Stimulated activated CD4-positive, alpha-beta T cell treated with anti-CD3 and anti-CD28 coated beads, Interleukin-1b, Interleukin-23, amount 100 ng/mL, for 48 hours (primary cell): ENCODE results near the gene CCDC74B.
"Not testable (repeated sequence)": the region's sequence is repeated elsewhere in the genome, so short reads cannot be mapped to it uniquely, and the experiment has no call there.

Source experiments
- DNase-seq: peaks from one replicate; pipeline ENCODE4 v3.0.0-alpha.2; 2020

Gene CCDC74B

DNA sequence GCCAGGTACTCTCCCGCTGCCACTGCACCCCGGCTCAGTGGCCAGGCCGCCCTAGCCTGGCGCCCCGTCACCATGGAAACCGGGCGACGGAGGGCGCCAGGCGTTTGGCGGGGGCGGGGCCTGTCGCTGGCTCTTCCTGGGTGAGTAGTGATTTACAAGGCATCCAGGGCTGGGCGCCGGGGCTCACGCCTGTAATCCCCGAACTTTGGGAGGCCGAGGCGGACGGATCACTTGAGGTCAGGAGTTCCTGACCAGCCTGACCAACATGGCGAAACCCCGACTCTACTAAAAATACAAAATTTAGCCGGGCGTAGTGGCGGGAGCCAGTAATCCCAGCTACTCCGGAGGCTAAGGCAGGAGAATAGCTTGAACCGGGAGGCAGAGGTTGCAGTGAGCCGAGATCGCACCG is at the start of gene CCDC74B:
CCDC74B (minus strand) TSS at position 107 of the 409 bp plus-strand sequence. CDS start 116 bp downstream, outside the sequence.
- peak; percentile 52 for DNase-seq

DNA sequence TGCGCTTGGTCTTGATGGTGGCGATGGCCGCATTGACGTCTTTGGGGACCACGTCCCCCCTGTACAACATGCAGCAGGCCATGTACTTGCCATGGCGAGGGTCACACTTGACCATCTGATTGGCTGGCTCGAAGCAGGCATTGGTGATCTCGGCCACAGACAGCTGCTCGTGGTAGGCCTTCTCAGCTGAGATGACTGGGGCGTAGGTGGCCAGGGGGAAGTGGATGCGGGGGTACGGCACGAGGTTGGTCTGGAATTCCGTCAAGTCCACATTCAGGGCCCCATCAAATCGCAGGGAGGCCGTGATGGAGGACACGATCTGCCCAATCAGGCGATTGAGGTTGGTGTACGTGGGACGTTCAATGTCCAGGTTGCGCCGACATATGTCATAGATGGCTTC is 48.9 kb upstream of the CCDC74B start:
- not testable (repeated sequence) for DNase-seq

DNA sequence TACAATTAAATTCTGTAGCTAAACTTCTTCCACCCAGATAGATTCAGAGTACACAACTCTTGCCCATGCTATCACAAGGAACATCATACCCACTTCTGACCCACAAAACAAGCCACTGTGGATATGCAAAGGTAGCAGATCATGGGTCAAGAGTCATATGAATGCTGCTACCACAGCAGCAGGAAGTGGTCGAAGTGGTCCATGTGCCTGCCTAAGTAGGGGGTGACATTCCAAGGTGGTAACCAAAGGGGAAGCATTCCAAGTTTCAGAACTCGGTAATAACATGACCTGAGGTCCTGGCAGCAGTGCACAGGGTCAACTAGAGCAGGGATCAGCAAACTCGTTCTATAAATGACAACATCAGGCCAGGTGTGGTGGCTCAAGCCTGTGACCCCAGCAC is 47.5 kb upstream of the CCDC74B start:
- not testable (repeated sequence) for DNase-seq

- not testable (repeated sequence) for DNase-seq
Measured at GRCh38 chr2:130191319-130191718, 46.4 kb upstream of the CCDC74B start.

DNA sequence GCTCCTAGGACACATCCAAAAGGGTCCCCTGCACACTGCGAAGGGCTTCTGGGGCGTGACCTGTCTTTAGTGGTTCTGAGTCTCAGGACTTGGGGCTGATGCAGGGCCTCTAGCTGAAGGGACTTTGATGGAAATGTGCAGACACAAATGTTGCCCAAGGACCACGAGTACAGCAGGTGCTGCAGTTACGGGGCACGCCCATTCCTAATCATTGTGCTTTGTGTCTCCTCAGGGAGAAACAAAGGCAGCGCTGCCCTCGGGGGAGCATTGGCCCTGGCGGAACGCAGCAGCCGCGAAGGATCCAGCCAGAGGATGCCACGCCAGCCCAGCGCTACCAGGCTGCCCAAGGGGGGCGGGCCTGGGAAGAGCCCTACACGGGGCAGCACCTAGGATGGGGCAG is 45.3 kb upstream of the CCDC74B start:
- no peak for DNase-seq

- DNase-seq: not testable (repeated sequence)
Measured at GRCh38 chr2:130188958-130189357, 44.0 kb upstream of the CCDC74B start.

GRCh38 chr2:130187859-130188792 is 43.2 kb upstream of the CCDC74B start:
- DNase-seq: not testable (repeated sequence)

GRCh38 chr2:130187268-130187667 is 42.4 kb upstream of the CCDC74B start:
- no peak for DNase-seq

DNA sequence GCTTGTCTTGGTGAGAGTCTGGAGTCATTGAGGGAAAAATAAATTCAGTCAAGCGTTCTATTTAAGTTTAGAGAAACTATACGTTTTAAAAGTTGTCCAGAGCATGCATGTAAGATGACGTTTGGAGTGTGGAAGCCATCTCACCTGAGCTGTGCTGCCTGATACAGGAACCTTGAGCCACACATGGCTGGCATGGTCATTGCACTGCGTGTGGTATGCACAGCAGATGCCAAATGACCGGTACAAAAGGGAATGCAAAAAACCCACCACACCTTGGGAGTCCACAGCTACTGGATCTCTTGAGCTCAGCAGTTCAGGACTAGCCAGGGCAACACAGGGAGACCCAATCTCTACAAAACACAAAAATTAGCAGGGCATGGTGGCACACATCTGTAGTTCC is 41.5 kb upstream of the CCDC74B start:
- no peak for DNase-seq

DNA sequence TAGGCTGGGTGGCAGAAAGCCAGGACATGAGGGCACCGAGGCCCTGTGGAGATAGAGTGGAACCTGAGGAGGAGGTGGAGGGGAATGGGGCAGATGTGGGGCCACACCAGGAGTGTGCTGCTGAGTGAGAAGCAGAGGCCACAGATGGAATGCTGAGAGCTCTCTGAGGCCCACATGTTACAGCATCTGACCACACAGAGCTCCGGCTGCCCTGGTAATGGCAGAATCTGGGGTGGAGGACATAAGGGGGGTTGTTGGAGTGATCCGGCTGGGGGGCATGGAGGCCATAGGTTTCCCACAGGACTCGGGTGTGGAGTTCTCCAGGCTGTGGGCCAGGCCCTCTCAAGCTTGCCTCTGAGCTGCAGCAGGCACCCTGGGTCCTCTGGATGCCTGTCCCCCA is 41.0 kb upstream of the CCDC74B start:
- DNase-seq: no peak

- DNase-seq: no peak
Measured at GRCh38 chr2:130185436-130185835, 40.5 kb upstream of the CCDC74B start.

DNA sequence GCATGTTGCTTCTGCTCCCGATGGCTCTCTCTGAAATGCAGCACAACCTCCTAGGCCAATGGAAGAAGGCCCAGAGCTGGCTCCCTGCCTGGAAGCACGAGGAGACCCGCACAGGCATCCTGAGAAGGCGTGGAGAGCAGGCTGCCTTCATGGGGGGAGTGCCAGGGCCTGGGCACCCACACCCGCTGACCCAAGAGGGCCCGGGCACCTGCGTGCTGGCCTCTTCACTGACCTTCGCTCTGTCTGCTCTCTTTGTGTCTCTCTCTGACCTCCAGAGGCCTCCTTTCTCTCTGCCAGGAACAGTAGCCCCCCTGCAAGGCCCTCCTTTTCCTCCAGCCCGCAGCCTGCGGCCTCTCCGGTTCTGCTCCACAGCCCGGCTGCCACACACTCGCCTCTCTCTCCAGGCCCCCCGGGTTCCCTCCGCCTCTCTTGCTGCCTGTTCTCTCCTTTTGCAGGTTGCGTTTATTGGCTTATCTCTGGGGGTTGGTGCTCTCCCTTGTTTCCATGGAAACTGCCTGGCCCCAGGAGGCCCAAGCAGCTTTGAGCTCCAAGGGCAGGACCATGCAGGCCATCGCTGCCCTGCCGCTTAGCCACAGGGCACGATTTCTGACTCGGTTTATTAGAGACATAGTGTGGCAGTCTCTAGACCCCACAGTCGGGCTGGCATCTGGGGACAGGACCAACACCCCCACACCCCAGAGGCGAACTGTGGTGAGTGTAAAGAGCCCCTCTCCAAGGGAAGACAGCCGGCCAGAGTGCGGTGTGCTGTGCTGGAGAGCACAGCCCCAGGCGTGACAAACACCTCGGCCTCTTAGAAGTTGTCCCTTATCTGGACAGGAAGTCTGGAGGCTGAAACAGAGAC is 38.8 kb upstream of the CCDC74B start:
- DNase-seq: no peak

GRCh38 chr2:130182826-130183511 is 38.1 kb upstream of the CCDC74B start:
- not testable (repeated sequence) for DNase-seq

GRCh38 chr2:130181880-130182682 is 37.2 kb upstream of the CCDC74B start, which contains the start of gene MZT2B:
Gene MZT2B (plus strand): TSS chr2:130182262. CDS start chr2:130182283, 21 bp downstream.
- DNase-seq: peak; percentile 90

DNA sequence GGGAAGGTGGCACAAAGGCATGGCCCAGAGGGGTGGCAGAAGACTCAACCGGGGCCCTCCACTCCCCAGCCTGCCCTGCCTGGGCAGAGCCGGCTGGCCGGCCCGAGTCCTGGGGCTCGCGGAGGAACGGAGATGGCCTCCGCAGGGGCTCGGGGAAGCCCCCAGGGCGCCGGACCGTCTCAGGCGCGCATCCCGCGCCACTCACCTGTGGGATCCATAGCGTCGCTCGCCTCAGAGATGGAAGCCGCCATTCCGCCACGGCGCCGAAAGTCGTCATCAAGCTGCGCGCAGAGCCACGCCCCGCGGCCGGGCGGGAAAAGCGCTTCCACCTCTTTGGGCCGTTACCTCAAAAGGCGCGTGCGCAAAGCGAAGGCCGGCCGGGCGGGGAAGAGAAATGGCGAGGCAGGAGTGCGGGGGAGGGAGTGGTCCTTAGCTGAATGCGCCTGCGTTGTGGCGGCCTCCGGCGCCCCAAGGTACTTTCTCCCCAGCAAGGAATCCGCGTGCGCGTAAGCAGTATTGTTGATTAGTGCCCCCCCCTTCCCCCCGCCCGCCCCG is 36.5 kb upstream of the CCDC74B start, which contains the start of gene SMPD4:
SMPD4 (minus strand) TSS at position 278 of the 555 bp plus-strand sequence. CDS start 5,010 bp downstream, outside the sequence.
- peak; percentile 97 for DNase-seq

DNA sequence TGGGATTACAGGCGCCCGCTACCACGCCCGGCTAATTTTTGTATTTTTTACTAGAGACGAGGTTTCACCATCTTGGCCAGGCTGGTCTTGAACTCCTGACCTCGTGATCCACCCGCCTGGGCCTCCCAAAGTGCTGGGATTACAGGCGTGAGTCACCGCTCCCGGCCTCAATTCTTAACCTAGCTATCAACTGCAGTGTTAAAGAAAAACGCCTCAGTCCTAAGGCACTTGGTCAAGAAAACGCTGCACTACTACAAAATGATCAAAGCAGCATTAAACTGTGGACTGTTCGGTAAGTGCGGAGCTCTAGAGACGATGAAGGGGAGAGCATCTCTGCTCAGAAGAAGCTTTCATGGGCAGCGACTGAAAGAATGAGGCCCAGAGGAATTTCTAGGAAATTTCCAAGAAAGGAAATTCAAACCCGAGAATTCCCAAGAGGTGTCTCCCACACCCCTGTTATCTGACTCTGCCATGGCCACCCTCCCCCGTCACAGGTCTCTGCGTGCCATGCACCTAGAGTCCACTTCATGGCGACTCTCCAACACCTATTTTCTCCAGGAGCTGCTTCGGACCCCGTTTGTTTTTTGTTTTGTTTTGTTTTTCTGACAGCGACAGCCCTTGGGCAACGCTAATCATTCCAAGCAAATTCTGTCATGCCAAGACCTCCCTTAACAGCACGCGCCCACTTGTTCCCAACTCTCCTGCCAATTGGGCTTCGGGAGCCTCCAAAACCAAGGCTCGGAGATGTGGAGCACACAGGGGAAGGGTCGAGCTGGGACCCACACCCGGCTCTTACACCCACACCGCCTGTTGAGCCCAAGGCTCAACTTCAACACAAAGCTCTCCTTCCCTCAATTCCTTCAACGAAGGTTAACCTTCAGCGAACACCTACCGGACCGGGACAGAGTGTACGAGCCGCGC is 35.8 kb upstream of the CCDC74B start:
- DNase-seq: not testable (repeated sequence)

DNA sequence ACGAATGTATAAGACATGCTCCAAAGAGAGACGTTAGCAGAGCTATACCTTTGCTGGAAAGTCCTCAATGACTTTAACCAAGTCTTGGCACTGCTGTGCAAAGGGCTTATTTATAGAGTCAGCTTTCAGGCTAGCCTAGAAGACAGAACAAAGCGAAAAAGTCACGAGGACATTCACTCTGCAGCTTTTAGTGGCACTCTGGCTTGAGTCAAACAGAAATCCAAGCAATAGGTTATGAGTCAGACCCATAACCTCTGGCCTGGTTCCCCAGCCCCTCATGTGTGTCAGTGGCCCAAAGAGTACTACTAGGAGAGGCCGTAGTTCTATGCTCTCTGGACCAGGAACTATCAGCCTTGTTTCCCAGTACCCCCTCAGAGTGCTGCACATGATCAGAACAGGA is 30.0 kb upstream of the CCDC74B start:
- DNase-seq: not testable (repeated sequence)

- no peak for DNase-seq
Measured at GRCh38 chr2:130169896-130170295, 25.0 kb upstream of the CCDC74B start.

DNA sequence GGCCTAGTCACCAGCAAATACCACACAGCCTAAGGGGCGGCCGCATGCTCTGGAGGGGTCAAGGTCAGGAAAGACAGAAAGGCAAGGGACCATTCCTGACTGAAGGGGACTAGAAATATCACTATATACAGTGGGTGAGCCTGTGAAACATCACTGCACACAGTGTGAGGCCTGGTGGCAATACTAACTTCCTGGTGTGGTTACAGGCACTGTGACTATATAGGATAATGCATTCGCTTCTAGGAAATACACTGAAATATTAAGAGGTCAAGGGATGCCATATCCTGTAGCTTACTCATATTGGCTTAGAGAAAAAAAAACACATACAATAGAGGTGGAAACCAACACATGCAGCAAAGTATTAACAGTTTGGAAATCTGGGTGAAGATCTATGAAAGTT is 24.3 kb upstream of the CCDC74B start:
- DNase-seq: not testable (repeated sequence)

DNA sequence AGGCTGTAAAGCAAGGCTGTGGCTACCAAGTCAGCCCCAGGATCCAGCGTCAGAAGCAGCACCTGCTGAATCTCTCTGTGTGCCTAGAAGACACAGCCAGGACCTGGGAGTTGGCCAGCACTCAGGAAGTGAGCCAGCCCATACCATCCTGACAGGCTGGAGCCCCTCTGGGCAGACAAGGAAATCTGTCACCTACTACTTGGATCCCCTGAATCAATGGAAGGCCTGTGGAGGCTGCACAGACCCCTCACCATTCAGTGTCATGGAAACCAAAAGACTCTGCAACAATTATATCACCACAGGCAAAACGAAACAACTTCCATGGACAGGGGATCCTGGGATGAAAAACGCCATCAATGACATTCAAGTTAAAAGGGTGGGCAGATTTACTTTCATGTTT is 21.7 kb upstream of the CCDC74B start:
- DNase-seq: not testable (repeated sequence)
